GM12878 (cell line): ENCODE results near the gene XCR1. TPM values are rescaled to one million over a fixed set of nuclear protein-coding genes. Genes with fewer than 3 reads are reported as not detected.

ENCODE experiments used
- ATAC-seq: fragments of 200-7000 bp; cut with Tn5 transposase; 3 replicates; pipeline ENCODE4 v1.9.1; 2020; ENCODE audit warnings: mild to moderate bottlenecking, moderate library complexity
- BruUV-seq: library from RNA; stranded (reverse); fragments of 400-500 nt; replicated peaks from 2 replicates; lab custom pipeline; 2021; lab: Mats Ljungman, UMichigan
- CTCF ChIA-PET: fragments of 300-600 bp; sonication (Branson Sonifier 250); formaldehyde crosslinking; extraction: SDS; loops from one replicate; lab custom pipeline; 2021; ENCODE audit warnings: inconsistent platforms; lab: Yijun Ruan, JAX
- POLR2A ChIA-PET: fragments of 350-600 bp; formaldehyde crosslinking; extraction: SDS; loops from one replicate; lab custom pipeline; 2021; ENCODE audit warnings: inconsistent platforms; lab: Charles Lee
- RAD21 ChIA-PET: fragments of 300-600 bp; sonication (Branson Sonifier 250); formaldehyde crosslinking; loops from one replicate; lab custom pipeline; 2023; ENCODE audit warnings: antibody characterized with exemption; ENCODE audit not compliant: unreplicated experiment; lab: Charles Lee
- SMC1A ChIA-PET: fragments of 300-600 bp; sonication (Branson Sonifier 250); formaldehyde crosslinking; loops from one replicate; lab custom pipeline; 2023; ENCODE audit not compliant: unreplicated experiment, uncharacterized antibody; lab: Charles Lee
- DNase-seq: peaks from one replicate; pipeline ENCODE4 v3.0.0-alpha.2; 2011; ENCODE audit warnings: low read depth, low spot score
- FAIRE-seq: peaks from 3 replicates; lab custom pipeline; 2011; peaks lifted over from hg19 to GRCh38; lab: Jason Lieb, UNC
- H2AFZ ChIP-seq: 2 replicates; pipeline ENCODE4 v1.6.0; 2011; ENCODE audit warnings: low read depth, low read length, control low read depth; ENCODE audit not compliant: control insufficient read depth
- H3K27ac ChIP-seq: 2 replicates; pipeline ENCODE4 v1.5.1; 2011; ENCODE audit warnings: control low read depth; ENCODE audit not compliant: control insufficient read depth, insufficient read depth
- H3K27me3 ChIP-seq, 2 experiments: replicated peaks in 1 of 2; 2 replicates each; pipeline versions ENCODE4 v1.6.0 to v1.6.1; 2011; ENCODE audit warnings: low read length in 1 of 2; ENCODE audit not compliant: control insufficient read depth in 2 of 2, insufficient read depth in 2 of 2
- H3K36me3 ChIP-seq, 2 experiments: 2 replicates each; pipeline ENCODE4 v1.5.1; 2011; ENCODE audit warnings: low read length in 1 of 2; ENCODE audit not compliant: control insufficient read depth in 2 of 2, insufficient read depth in 2 of 2
- H3K4me1 ChIP-seq: 2 replicates; pipeline ENCODE4 v1.6.1; 2011; ENCODE audit warnings: mild to moderate bottlenecking, low read length, moderate library complexity, mixed read lengths; ENCODE audit not compliant: control insufficient read depth, insufficient read depth
- H3K4me2 ChIP-seq: 2 replicates; pipeline ENCODE4 v1.6.0; 2011; ENCODE audit warnings: control low read depth; ENCODE audit not compliant: control insufficient read depth, insufficient read depth
- H3K4me3 ChIP-seq: fragments of 200-600 bp; sonication (generic); 2 replicates; pipeline ENCODE4 v1.5.1; 2016
- H3K79me2 ChIP-seq: 2 replicates; pipeline ENCODE4 v1.6.0; 2011; ENCODE audit warnings: low read length; ENCODE audit not compliant: control insufficient read depth, insufficient read depth
- H3K9ac ChIP-seq: 2 replicates; pipeline ENCODE4 v1.8.0; 2011; ENCODE audit warnings: low read length, control low read depth, mixed read lengths; ENCODE audit not compliant: control insufficient read depth, insufficient read depth
- H3K9me3 ChIP-seq: replicated peaks from 3 replicates; pipeline ENCODE4 v1.5.1; 2011; ENCODE audit warnings: mild to moderate bottlenecking, low read length; ENCODE audit not compliant: control insufficient read depth, insufficient read depth
- H4K20me1 ChIP-seq: 2 replicates; pipeline ENCODE4 v1.6.0; 2011; ENCODE audit not compliant: control insufficient read depth, insufficient read depth
- BMI1 ChIP-seq: fragments of 450-650 bp; IDR thresholded peaks from 2 replicates; pipeline ENCODE4 v1.6.1; 2016; ENCODE audit warnings: mild to moderate bottlenecking, moderate library complexity, borderline replicate concordance
- CBX5 ChIP-seq: sonication (generic); IDR thresholded peaks from 2 replicates; pipeline ENCODE4 v1.6.1; 2016; ENCODE audit warnings: low read depth, moderate library complexity, mild to moderate bottlenecking, inconsistent platforms
- CHD4 ChIP-seq: fragments of 200-600 bp; sonication (generic); IDR thresholded peaks from 2 replicates; pipeline ENCODE4 v1.6.1; 2016; ENCODE audit warnings: mild to moderate bottlenecking
- EGR1 ChIP-seq, 2 experiments: IDR thresholded peaks; 1 replicate in 1 of 2; 2 replicates in 1 of 2; pipeline ENCODE4 v1.6.1; 2011 to 2012; ENCODE audit warnings: low read depth in 2 of 2, low read length in 2 of 2, borderline replicate concordance in 1 of 2, mild to moderate bottlenecking in 1 of 2, moderate library complexity in 1 of 2
- EZH2 ChIP-seq: IDR thresholded peaks from 2 replicates; pipeline ENCODE4 v1.6.1; 2012; ENCODE audit warnings: low read depth, mild to moderate bottlenecking, control low read depth, inconsistent platforms, low read length, borderline replicate concordance; ENCODE audit not compliant: control insufficient read depth
- HDGF ChIP-seq: fragments of 450-650 bp; IDR thresholded peaks from 2 replicates; pipeline ENCODE4 v1.6.1; 2016; ENCODE audit warnings: antibody characterized with exemption
- IRF4 ChIP-seq: IDR thresholded peaks from 2 replicates; pipeline ENCODE4 v1.6.1; 2011; ENCODE audit warnings: low read depth, low read length
- MLLT1 ChIP-seq: fragments of 450-650 bp; IDR thresholded peaks from 2 replicates; pipeline ENCODE4 v1.6.1; 2016; ENCODE audit warnings: mild to moderate bottlenecking
- NFXL1 ChIP-seq: fragments of 450-650 bp; IDR thresholded peaks from 2 replicates; pipeline ENCODE4 v1.6.1; 2017; ENCODE audit warnings: antibody characterized with exemption, mild to moderate bottlenecking, borderline replicate concordance
- POLR2AphosphoS2 ChIP-seq: IDR thresholded peaks from 2 replicates; pipeline ENCODE4 v1.6.1; 2011; ENCODE audit warnings: low read depth, mild to moderate bottlenecking, low read length, improper control_type of control experiment, moderate library complexity
- SUPT20H ChIP-seq: IDR thresholded peaks from 2 replicates; pipeline ENCODE4 v1.6.1; 2011; ENCODE audit warnings: low read depth, mild to moderate bottlenecking, low read length, moderate library complexity, borderline replicate concordance; ENCODE audit not compliant: control insufficient read depth
- TCF7 ChIP-seq: IDR thresholded peaks from 2 replicates; pipeline ENCODE4 v1.6.1; 2014; ENCODE audit warnings: antibody characterized with exemption, borderline replicate concordance
- ZBTB4 ChIP-seq: fragments of 450-650 bp; formaldehyde crosslinking; IDR thresholded peaks from 2 replicates; pipeline ENCODE4 v1.4.0; 2022; ENCODE audit warnings: mild to moderate bottlenecking, moderate library complexity
- ZNF274 ChIP-seq: IDR thresholded peaks from one replicate; pipeline ENCODE4 v1.8.0; 2011; ENCODE audit not compliant: insufficient read length, insufficient read depth
- ZNF687 ChIP-seq: fragments of 450-650 bp; IDR thresholded peaks from 2 replicates; pipeline ENCODE4 v1.6.1; 2017; ENCODE audit warnings: mild to moderate bottlenecking, moderate library complexity
- WGBS: methylation state at CpG from one replicate; pipeline ENCODE4 v1.1.6; 2016; ENCODE audit warnings: low lambda C conversion rate; ENCODE audit not compliant: insufficient replicate concordance, insufficient coverage; ENCODE audit errors: missing lambda C conversion rate; 5-methylcytosine and 5-hydroxymethylcytosine counted together
- in situ Hi-C: fragments of 300-500 bp; cut with MboI; formaldehyde crosslinking; loops from 9 replicates; pipeline ENCODE4 v1.14.3; 2018; ENCODE audit warnings: mixed read lengths
- intact Hi-C: fragments of 100-400 bp; cut with micrococcal nuclease; formaldehyde crosslinking; loops from one replicate; pipeline ENCODE4 v1.14.2; 2022; ENCODE audit not compliant: unreplicated experiment
- polyA plus RNA-seq, 11 experiments: library from polyadenylated mRNA; depleted of rRNA in 4 of 11; unstranded in 6 of 11; stranded (reverse) in 5 of 11; fragments of >200 nt; fragmentation: Nextera tagmentation in 4 of 11; fragmentation: Illumina TruSeq in 1 of 11; extraction: Ambion mirVana in 4 of 11; extraction: Trizol in 1 of 11; gene quantifications; 1 replicate in 1 of 11; 2 replicates in 10 of 11; pipeline versions ENCODE4 v1.2.1 to v1.2.3, GENCODE V29; 2011 to 2016; ENCODE audit warnings: inconsistent platforms in 2 of 11, missing spikeins in 2 of 11, low read depth in 1 of 11
- total RNA-seq, 4 experiments: library from RNA; depleted of rRNA in 3 of 4; stranded (reverse); fragments of >200 nt in 3 of 4; fragmentation: Illumina TruSeq in 1 of 4; extraction: Trizol in 1 of 4; gene quantifications; 2 replicates each; pipeline versions ENCODE4 v1.2.1 to v1.2.3, GENCODE V29; 2013 to 2021

The XCR1 gene
- total and polyA plus RNA-seq, 10 of the 15 experiments (the other 5 are each of a cell fraction or from before 2014, with no cell fraction given) = 0.02 to 0.29 (median 0.13) TPM; not detected in 2

- Histone ChIP-seq H3K27me3 (no peaks in the 10 kb centered on the region), H3K4me3 (no peak overlapping the region), H3K27ac (no peak overlapping the region), H3K36me3 (peaks cover 6 to 15% of the 10 kb centered on the region in 2 experiments; a peak in 3 of 4 replicates), H3K4me2 (no peak overlapping the region), H3K9ac (no peak overlapping the region), H2AFZ (no peak overlapping the region), H3K79me2 (no peaks in the 10 kb centered on the region), H4K20me1 (no peaks in the 10 kb centered on the region; the same call in 1 of the 2 replicates), H3K9me3 (no peaks in the 10 kb centered on the region), H3K4me1 (no peaks in the 10 kb centered on the region)
- intact Hi-C loops = no loop called here
- 74% methylated on average over 5 of the region's 5 CpGs for WGBS
- FAIRE-seq = no peak
- in situ Hi-C loops = no loop called here
- ChIA-PET SMC1A (interaction anchor here (0.8 kb wide), 1 partner anchor 91 kb away, joined by 3 read pairs; no protein-coding TSS in a partner anchor), RAD21 (interaction anchor here (1.3 kb wide), 1 partner anchor 25 kb away, joined by 3 read pairs; no protein-coding TSS in a partner anchor), POLR2A (interaction anchor here (0.8 kb wide), 1 partner anchor 92 kb away, joined by 3 read pairs; no protein-coding TSS in a partner anchor), CTCF (interaction anchor here (1.0 to 1.4 kb wide), 2 partner anchors 9 to 48 kb away, joined by 3 to 6 read pairs; partner anchors contain the start of gene FYCO1)
- no TSS peak for BruUV-seq
- no peak for ATAC-seq
- DNase-seq = no peak
- no peak for TF ChIP-seq ZNF274
- no peak for TF ChIP-seq TCF7
- no peak for TF ChIP-seq BMI1
- TF ChIP-seq ZNF687 = no peak
- TF ChIP-seq NFXL1 = no peak
- TF ChIP-seq MLLT1 = no peak
- TF ChIP-seq ZBTB4 (CRISPR knock-in tag) = no peak
- no peak for TF ChIP-seq SUPT20H
- no peak for TF ChIP-seq IRF4
- TF ChIP-seq POLR2AphosphoS2 = no peak
- TF ChIP-seq CBX5 = no peak
- TF ChIP-seq CHD4 = no peak
- TF ChIP-seq EZH2 = no peak
- no peak for TF ChIP-seq HDGF
- TF ChIP-seq EGR1 (IDR thresholded peaks at IDR 0.05; ENCODE audit: borderline replicate concordance in 1 of 2, low read depth in 2 of 2, low read length in 2 of 2) = no peak
Measured at GRCh38 chr3:45986303-45986982, 40.8 kb downstream of the XCR1 start.
